H1 (cell line): Measurements from ENCODE around the gene LAD1. TPM values are rescaled to one million over a fixed set of nuclear protein-coding genes. Genes with fewer than 3 reads are reported as not detected.

Experiments used
- CTCF ChIA-PET: fragments of 300-600 bp; sonication (Branson Sonifier 250); formaldehyde crosslinking; loops from one replicate; lab custom pipeline; 2021; ENCODE audit not compliant: partially characterized antibody; lab: Charles Lee
- POLR2A ChIA-PET: fragments of 300-600 bp; sonication (Branson Sonifier 250); formaldehyde crosslinking; loops from one replicate; lab custom pipeline; 2021; ENCODE audit warnings: inconsistent platforms; ENCODE audit not compliant: partially characterized antibody; lab: Charles Lee
- DNase-seq, 2 experiments: peaks; one replicate each; pipeline versions ENCODE4 v3.0.0 to v3.0.0-alpha.2; 2010 to 2022; ENCODE audit warnings: low spot score in 2 of 2, low read depth in 1 of 2, mixed read lengths in 1 of 2
- FAIRE-seq: peaks from 2 replicates; lab custom pipeline; 2011; peaks lifted over from hg19 to GRCh38; lab: Jason Lieb, UNC
- H2AFZ ChIP-seq: 2 replicates; pipeline ENCODE4 v1.8.1; 2012; ENCODE audit warnings: low read length, inconsistent platforms
- H2AK5ac ChIP-seq: 2 replicates; pipeline ENCODE4 v1.6.1; 2013; ENCODE audit warnings: low read depth, low read length
- H2BK120ac ChIP-seq: replicated peaks from 2 replicates; pipeline ENCODE3; 2013; ENCODE audit warnings: low read depth, low read length, inconsistent platforms
- H2BK12ac ChIP-seq: 2 replicates; pipeline ENCODE4 v1.6.1; 2013; ENCODE audit warnings: low read depth, low read length
- H2BK15ac ChIP-seq: 2 replicates; pipeline ENCODE4 v1.6.1; 2013; ENCODE audit warnings: low read length
- H2BK20ac ChIP-seq: 2 replicates; pipeline ENCODE4 v1.6.1; 2013; ENCODE audit warnings: low read length
- H2BK5ac ChIP-seq: 2 replicates; pipeline ENCODE4 v1.6.1; 2013; ENCODE audit warnings: low read depth, low read length
- H3K14ac ChIP-seq: 2 replicates; pipeline ENCODE4 v1.6.1; 2013; ENCODE audit warnings: inconsistent platforms; ENCODE audit not compliant: insufficient read length
- H3K18ac ChIP-seq: 2 replicates; pipeline ENCODE4 v1.6.1; 2013; ENCODE audit warnings: low read length; ENCODE audit errors: extremely low read depth
- H3K23ac ChIP-seq: 2 replicates; pipeline ENCODE4 v1.6.1; 2013; ENCODE audit warnings: inconsistent platforms; ENCODE audit not compliant: insufficient read length
- H3K23me2 ChIP-seq: 2 replicates; pipeline ENCODE4 v1.6.1; 2013; ENCODE audit warnings: low read depth, low read length
- H3K27ac ChIP-seq: 2 replicates; pipeline ENCODE4 v1.6.1; 2011; ENCODE audit warnings: low read depth, low read length, inconsistent platforms
- H3K27me3 ChIP-seq, 4 experiments: replicated peaks in 1 of 4; 1 replicate in 1 of 4; 2 replicates in 3 of 4; pipeline versions ENCODE4 v1.6.1 to v1.8.1; 2011 to 2013; ENCODE audit warnings: low read length in 3 of 4, mild to moderate bottlenecking in 3 of 4, inconsistent platforms in 2 of 4, mixed read lengths in 2 of 4, moderate library complexity in 1 of 4; ENCODE audit not compliant: control insufficient read depth in 3 of 4, insufficient read depth in 3 of 4; ENCODE audit errors: extremely low read depth in 1 of 4
- H3K36me3 ChIP-seq, 4 experiments: 2 replicates each; pipeline versions ENCODE4 v1.6.1 to v1.8.1; 2011 to 2013; ENCODE audit warnings: mild to moderate bottlenecking in 4 of 4, low read length in 3 of 4, moderate library complexity in 2 of 4, control low read depth in 1 of 4, inconsistent platforms in 1 of 4; ENCODE audit not compliant: insufficient read depth in 4 of 4, control insufficient read depth in 2 of 4
- H3K4ac ChIP-seq: replicated peaks from 2 replicates; pipeline ENCODE3; 2013; ENCODE audit warnings: low read length, low read depth, mixed read lengths, inconsistent platforms; ENCODE audit not compliant: insufficient read length
- H3K4me1 ChIP-seq, 4 experiments: replicated peaks in 1 of 4; 1 replicate in 1 of 4; 2 replicates in 3 of 4; pipeline versions ENCODE4 v1.6.1 to v1.8.1; 2011 to 2013; ENCODE audit warnings: low read length in 3 of 4, inconsistent platforms in 2 of 4, mixed read lengths in 1 of 4; ENCODE audit not compliant: insufficient read depth in 4 of 4, control insufficient read depth in 3 of 4
- H3K4me2 ChIP-seq, 2 experiments: 2 replicates each; pipeline versions ENCODE4 v1.6.1 to v1.8.1; 2011 to 2013; ENCODE audit warnings: low read depth in 2 of 2, low read length in 2 of 2, control low read depth in 1 of 2, inconsistent platforms in 1 of 2, mild to moderate bottlenecking in 1 of 2; ENCODE audit not compliant: insufficient read depth in 1 of 2
- H3K4me3 ChIP-seq, 4 experiments: fragments of 200-600, 300-600 bp in 1 of 4; sonication (generic), shearing (Covaris generic), sonication (Bioruptor Twin) in 1 of 4; 2 replicates each; pipeline versions ENCODE4 v1.5.1 to v1.8.1; 2011 to 2016; ENCODE audit warnings: low read length in 4 of 4, low read depth in 3 of 4, control low read depth in 2 of 4, inconsistent platforms in 2 of 4, mild to moderate bottlenecking in 2 of 4, mixed read lengths in 1 of 4, moderate library complexity in 1 of 4; ENCODE audit not compliant: insufficient read depth in 2 of 4; ENCODE audit errors: extremely low read depth in 1 of 4
- H3K56ac ChIP-seq: replicated peaks from 2 replicates; pipeline ENCODE3; 2013; ENCODE audit warnings: low read depth, mild to moderate bottlenecking, mixed read lengths, low read length, inconsistent platforms; ENCODE audit not compliant: insufficient read length
- H3K79me1 ChIP-seq: 2 replicates; pipeline ENCODE4 v1.6.1; 2013; ENCODE audit warnings: low read depth, low read length, control low read depth
- H3K79me2 ChIP-seq, 2 experiments: 2 replicates each; pipeline versions ENCODE4 v1.6.1 to v1.8.1; 2012 to 2013; ENCODE audit warnings: low read length in 2 of 2, mild to moderate bottlenecking in 2 of 2, inconsistent platforms in 1 of 2; ENCODE audit not compliant: insufficient read depth in 2 of 2, control insufficient read depth in 1 of 2
- H3K9ac ChIP-seq, 4 experiments: replicated peaks in 1 of 4; 1 replicate in 1 of 4; 2 replicates in 3 of 4; pipeline versions ENCODE4 v1.6.1 to v1.8.1; 2011 to 2013; ENCODE audit warnings: low read depth in 3 of 4, low read length in 3 of 4, control low read depth in 2 of 4, mild to moderate bottlenecking in 2 of 4, moderate library complexity in 2 of 4, inconsistent platforms in 1 of 4; ENCODE audit errors: extremely low read depth in 1 of 4
- H3K9me3 ChIP-seq, 2 experiments: 2 replicates each; pipeline versions ENCODE4 v1.6.1 to v1.8.1; 2012 to 2013; ENCODE audit warnings: mild to moderate bottlenecking in 2 of 2, moderate library complexity in 2 of 2, control low read depth in 1 of 2, inconsistent platforms in 1 of 2, low read depth in 1 of 2, low read length in 1 of 2, mixed read lengths in 1 of 2; ENCODE audit not compliant: insufficient read depth in 2 of 2
- H4K20me1 ChIP-seq, 2 experiments: replicated peaks in 1 of 2; 2 replicates each; pipeline versions ENCODE3 to v1.8.1; 2011 to 2013; ENCODE audit warnings: inconsistent platforms in 2 of 2, low read length in 2 of 2, mild to moderate bottlenecking in 1 of 2; ENCODE audit not compliant: insufficient read depth in 2 of 2, control insufficient read depth in 1 of 2
- H4K5ac ChIP-seq: 2 replicates; pipeline ENCODE4 v1.6.1; 2013; ENCODE audit warnings: low read length, low read depth, mixed read lengths, inconsistent platforms; ENCODE audit not compliant: insufficient read length
- H4K8ac ChIP-seq: 2 replicates; pipeline ENCODE4 v1.8.0; 2013; ENCODE audit warnings: mild to moderate bottlenecking, moderate library complexity, low read length, inconsistent platforms; ENCODE audit not compliant: insufficient read depth; ENCODE audit errors: extremely low read depth
- H4K91ac ChIP-seq: replicated peaks from 2 replicates; pipeline ENCODE3; 2013; ENCODE audit warnings: low read length, mixed read lengths, inconsistent platforms; ENCODE audit not compliant: insufficient read length
- FOSL1 ChIP-seq: IDR thresholded peaks from 2 replicates; pipeline ENCODE4 v1.6.1; 2011; ENCODE audit warnings: mild to moderate bottlenecking, low read depth, low read length, moderate library complexity; ENCODE audit not compliant: insufficient read depth
- RAD21 ChIP-seq, 2 experiments: IDR thresholded peaks in 1 of 2; conservative IDR thresholded peaks in 1 of 2; 2 replicates each; pipeline ENCODE4 v1.6.1; 2011; ENCODE audit warnings: low read depth in 2 of 2, low read length in 2 of 2, improper control_type of control experiment in 1 of 2, inconsistent platforms in 1 of 2, mild to moderate bottlenecking in 1 of 2, moderate library complexity in 1 of 2
- RFX5 ChIP-seq: IDR thresholded peaks from 2 replicates; pipeline ENCODE4 v1.6.1; 2011; ENCODE audit warnings: low read depth, low read length, improper control_type of control experiment, borderline replicate concordance
- RXRA ChIP-seq: IDR thresholded peaks from 2 replicates; pipeline ENCODE4 v1.6.1; 2011; ENCODE audit warnings: low read depth, mild to moderate bottlenecking, low read length, moderate library complexity; ENCODE audit not compliant: insufficient read depth
- YY1 ChIP-seq: IDR thresholded peaks from 2 replicates; pipeline ENCODE4 v1.6.1; 2011; ENCODE audit warnings: low read depth, mild to moderate bottlenecking, low read length
- ZNF274 ChIP-seq: IDR thresholded peaks from 2 replicates; pipeline ENCODE4 v1.7.0; 2012; ENCODE audit warnings: low read length, borderline replicate concordance; ENCODE audit errors: extremely low read depth
- WGBS, 2 experiments: shearing (Covaris generic) in 1 of 2; methylation state at CpG; one replicate each; pipeline versions ENCODE4 v1.1.6 to v1.1.7; 2013 to 2015; ENCODE audit warnings: low lambda C conversion rate in 2 of 2, mixed read lengths in 2 of 2, inconsistent platforms in 1 of 2, low coverage in 1 of 2, missing lambda C conversion rate in 1 of 2; ENCODE audit not compliant: insufficient replicate concordance in 2 of 2, insufficient coverage in 1 of 2, insufficient read length in 1 of 2; ENCODE audit errors: extremely low coverage in 1 of 2, missing lambda C conversion rate in 1 of 2; 5-methylcytosine and 5-hydroxymethylcytosine counted together
- polyA plus RNA-seq, 7 experiments: library from polyadenylated mRNA; depleted of rRNA in 3 of 7; stranded (reverse) in 5 of 7; unstranded in 2 of 7; fragments of >200 nt in 5 of 7; fragments of 200-250 nt in 2 of 7; gene quantifications; 1 replicate in 5 of 7; 2 replicates in 1 of 7; 4 replicates in 1 of 7; pipeline versions ENCODE4 v1.2.1 to v1.2.3, GENCODE V29; 2011 to 2013; ENCODE audit warnings: missing spikeins in 2 of 7, mixed read lengths in 2 of 7
- total RNA-seq: library from RNA; stranded (reverse); fragmentation: NEBNext Ultra II Directional; extraction: Animal tissue kit (Norgen Biotek cat#: 25700); gene quantifications from 2 replicates; pipeline ENCODE4 v1.2.1, GENCODE V29; 2021
- TF ChIP-seq, protein P1 (sequence below), 3 experiments: IDR thresholded peaks; 1 replicate in 2 of 3; 2 replicates in 1 of 3; pipeline versions ENCODE4 v1.5.1 to v1.6.1; 2011; ENCODE audit warnings: low read length in 3 of 3, mild to moderate bottlenecking in 3 of 3, inconsistent platforms in 2 of 3, low read depth in 1 of 3, moderate library complexity in 1 of 3; ENCODE audit not compliant: insufficient read depth in 1 of 3; ENCODE audit errors: control extremely low read depth in 1 of 3

Gene LAD1
- total and polyA plus RNA-seq, 2 of the 8 experiments (the other 6 are each of a cell fraction or from before 2014, with no cell fraction given): 9.3 to 32.8 TPM

- Histone ChIP-seq H2AK5ac (peak overlapping the region; percentile 86; the same call in 1 of the 2 replicates), H2BK15ac (peak overlapping the region; percentile 99; the same call in 1 of the 2 replicates), H3K79me1 (no peaks in the 10 kb centered on the region; the same call in 1 of the 2 replicates), H3K4me3 (no peak overlapping the region), H3K9me3 (no peaks in the 10 kb centered on the region), H4K20me1 (no peaks in the 10 kb centered on the region), H2AFZ (no peak overlapping the region), H3K79me2 (no peaks in the 10 kb centered on the region), H2BK5ac (peak overlapping the region; percentile 94; the same call in 1 of the 2 replicates), H4K8ac (no peak overlapping the region), H3K14ac (no peak overlapping the region), H2BK12ac (peak overlapping the region; percentile 99), H3K9ac (no peak overlapping the region), H3K23me2 (peaks cover 2% of the 10 kb centered on the region; the same call in 1 of the 2 replicates), H3K23ac (no peak overlapping the region), H2BK20ac (peak overlapping the region; percentile 99; the same call in 1 of the 2 replicates), H2BK120ac (peak overlapping the region; percentile 85), H3K4me2 (peak overlapping the region in 1 of 2 experiments; percentile 30; a peak in 1 of 4 replicates), H4K91ac (peak overlapping the region; percentile 95), H3K4ac (peak overlapping the region; percentile 87), H3K18ac (peak overlapping the region; percentile 99), H3K27me3 (no peaks in the 10 kb centered on the region), H3K27ac (no peak overlapping the region), H4K5ac (no peak overlapping the region), H3K4me1 (peaks cover 9 to 40% (median 29%) of the 10 kb centered on the region in 4 experiments), H3K36me3 (no peaks in the 10 kb centered on the region), H3K56ac (no peak overlapping the region)
- ChIA-PET POLR2A (interaction anchor here (0.7 to 6.5 kb wide), 12 partner anchors 8 to 115 kb away, joined by 3 to 49 read pairs (median 4); no protein-coding TSS in a partner anchor), CTCF (interaction anchor here (0.6 to 17.6 kb wide), 18 partner anchors 8 to 1131 kb away, joined by 3 to 371 read pairs (median 4); partner anchors contain the start of gene LAD1)
- FAIRE-seq (no peak), DNase-seq (no peak)
- TF ChIP-seq FOSL1 (no peak), RXRA (no peak), YY1 (peak; percentile 62), ZNF274 (no peak), RFX5 (no peak), RAD21 (IDR thresholded peaks at IDR 0.05 in 1 of 2, conservative IDR thresholded peaks at IDR 0.05 in 1 of 2; ENCODE audit: low read depth in 2 of 2, low read length in 2 of 2) (peak in 1 of 2 experiments; percentile 25; a peak in 1 of 4 replicates)
- TF ChIP-seq, protein P1, sequence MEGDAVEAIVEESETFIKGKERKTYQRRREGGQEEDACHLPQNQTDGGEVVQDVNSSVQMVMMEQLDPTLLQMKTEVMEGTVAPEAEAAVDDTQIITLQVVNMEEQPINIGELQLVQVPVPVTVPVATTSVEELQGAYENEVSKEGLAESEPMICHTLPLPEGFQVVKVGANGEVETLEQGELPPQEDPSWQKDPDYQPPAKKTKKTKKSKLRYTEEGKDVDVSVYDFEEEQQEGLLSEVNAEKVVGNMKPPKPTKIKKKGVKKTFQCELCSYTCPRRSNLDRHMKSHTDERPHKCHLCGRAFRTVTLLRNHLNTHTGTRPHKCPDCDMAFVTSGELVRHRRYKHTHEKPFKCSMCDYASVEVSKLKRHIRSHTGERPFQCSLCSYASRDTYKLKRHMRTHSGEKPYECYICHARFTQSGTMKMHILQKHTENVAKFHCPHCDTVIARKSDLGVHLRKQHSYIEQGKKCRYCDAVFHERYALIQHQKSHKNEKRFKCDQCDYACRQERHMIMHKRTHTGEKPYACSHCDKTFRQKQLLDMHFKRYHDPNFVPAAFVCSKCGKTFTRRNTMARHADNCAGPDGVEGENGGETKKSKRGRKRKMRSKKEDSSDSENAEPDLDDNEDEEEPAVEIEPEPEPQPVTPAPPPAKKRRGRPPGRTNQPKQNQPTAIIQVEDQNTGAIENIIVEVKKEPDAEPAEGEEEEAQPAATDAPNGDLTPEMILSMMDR (IDR thresholded peaks at IDR 0.05; ENCODE audit: control extremely low read depth in 1 of 3, insufficient read depth in 1 of 3, low read depth in 1 of 3, low read length in 3 of 3): peak in 2 of 3 experiments; percentile 36 to 41; a peak in 3 of 4 replicates
- 83% methylated on average over 4 of the region's 4 CpGs; no CpG with 5 or more reads in 1 of the 2 experiments for WGBS, 2 experiments
Observed at GRCh38 chr1:201375169-201375568, 24.0 kb downstream of the LAD1 start.
